IMR-90 (cell line): ENCODE data around the gene CDH23. TPM values are rescaled to one million over a fixed set of nuclear protein-coding genes. Genes with fewer than 3 reads are reported as not detected.

Source experiments
- ATAC-seq: fragments of 200-7000 bp; cut with Tn5 transposase; 2 replicates; pipeline ENCODE4 v1.9.1; 2020; ENCODE audit warnings: low read depth, mild to moderate bottlenecking, moderate library complexity
- BruUV-seq: library from RNA; stranded (reverse); fragments of 400-500 nt; replicated peaks from 2 replicates; lab custom pipeline; 2021; lab: Mats Ljungman, UMichigan
- CTCF ChIA-PET: fragments of 300-600 bp; formaldehyde crosslinking; extraction: SDS; loops from one replicate; lab custom pipeline; 2021; ENCODE audit warnings: antibody characterized with exemption; lab: Yijun Ruan, JAX
- POLR2A ChIA-PET: fragments of 300-600 bp; sonication (Branson Sonifier 250); formaldehyde crosslinking; loops from one replicate; lab custom pipeline; 2022; ENCODE audit warnings: antibody characterized with exemption; ENCODE audit not compliant: unreplicated experiment; lab: Charles Lee
- DNase-seq: peaks from one replicate; pipeline ENCODE4 v3.0.0; 2013
- H2AFZ ChIP-seq: replicated peaks from 2 replicates; pipeline ENCODE3; 2013; ENCODE audit warnings: low read length, mild to moderate bottlenecking; ENCODE audit not compliant: poor library complexity
- H2AK5ac ChIP-seq: 2 replicates; pipeline ENCODE4 v1.6.1; 2013; ENCODE audit warnings: low read depth, low read length, inconsistent platforms
- H2AK9ac ChIP-seq: replicated peaks from 2 replicates; pipeline ENCODE3; 2013; ENCODE audit warnings: mild to moderate bottlenecking, low read depth, low read length, moderate library complexity; ENCODE audit not compliant: poor library complexity
- H2BK120ac ChIP-seq: 2 replicates; pipeline ENCODE4 v1.6.1; 2013; ENCODE audit warnings: low read depth, low read length, inconsistent platforms
- H2BK15ac ChIP-seq: 3 replicates; pipeline ENCODE4 v1.6.1; 2013; ENCODE audit warnings: low read depth, low read length, inconsistent platforms
- H2BK20ac ChIP-seq: 2 replicates; pipeline ENCODE4 v1.6.1; 2013; ENCODE audit warnings: low read depth, mild to moderate bottlenecking, inconsistent platforms, low read length, moderate library complexity
- H2BK5ac ChIP-seq: 2 replicates; pipeline ENCODE4 v1.6.1; 2013; ENCODE audit warnings: mild to moderate bottlenecking, low read depth, low read length, inconsistent platforms; ENCODE audit not compliant: poor library complexity, severe bottlenecking
- H3K14ac ChIP-seq: replicated peaks from 2 replicates; pipeline ENCODE4 v1.6.1; 2013; ENCODE audit warnings: low read depth, low read length, inconsistent platforms
- H3K18ac ChIP-seq: 2 replicates; pipeline ENCODE4 v1.6.1; 2013; ENCODE audit warnings: low read depth, low read length, control low read depth
- H3K23ac ChIP-seq: 2 replicates; pipeline ENCODE4 v1.6.1; 2013; ENCODE audit warnings: low read depth, low read length, inconsistent platforms
- H3K27ac ChIP-seq: 2 replicates; pipeline ENCODE4 v1.5.1; 2013; ENCODE audit warnings: mild to moderate bottlenecking, control low read depth, low read length; ENCODE audit not compliant: insufficient read depth
- H3K27me3 ChIP-seq: 2 replicates; pipeline ENCODE4 v1.6.1; 2013; ENCODE audit warnings: low read length; ENCODE audit not compliant: control insufficient read depth, insufficient read depth
- H3K36me3 ChIP-seq: 2 replicates; pipeline ENCODE4 v1.6.1; 2013; ENCODE audit warnings: low read length, mixed read lengths; ENCODE audit not compliant: control insufficient read depth, insufficient read depth
- H3K4ac ChIP-seq: 2 replicates; pipeline ENCODE4 v1.6.1; 2013; ENCODE audit warnings: low read depth, low read length, inconsistent platforms
- H3K4me1 ChIP-seq: 2 replicates; pipeline ENCODE4 v1.6.1; 2013; ENCODE audit warnings: low read length, mixed read lengths; ENCODE audit not compliant: control insufficient read depth, insufficient read depth
- H3K4me2 ChIP-seq: 2 replicates; pipeline ENCODE4 v1.6.1; 2013; ENCODE audit warnings: low read depth, mild to moderate bottlenecking, control low read depth, low read length, moderate library complexity
- H3K4me3 ChIP-seq: 2 replicates; pipeline ENCODE4 v1.5.1; 2013; ENCODE audit warnings: low read depth, mild to moderate bottlenecking, control low read depth, low read length, moderate library complexity; ENCODE audit not compliant: insufficient read depth
- H3K56ac ChIP-seq: 2 replicates; pipeline ENCODE4 v1.6.1; 2013; ENCODE audit warnings: low read length, inconsistent platforms; ENCODE audit not compliant: insufficient read depth; ENCODE audit errors: extremely low read depth
- H3K79me1 ChIP-seq, 2 experiments: 2 replicates each; pipeline ENCODE4 v1.6.1; 2013; ENCODE audit warnings: low read length in 2 of 2, inconsistent platforms in 1 of 2, low read depth in 1 of 2
- H3K9ac ChIP-seq: 2 replicates; pipeline ENCODE4 v1.6.1; 2013; ENCODE audit warnings: low read depth, low read length, control low read depth
- H3K9me1 ChIP-seq: 2 replicates; pipeline ENCODE4 v1.6.1; 2013; ENCODE audit warnings: low read length, inconsistent platforms; ENCODE audit not compliant: insufficient read depth
- H3K9me3 ChIP-seq: 2 replicates; pipeline ENCODE4 v1.6.1; 2013; ENCODE audit warnings: low read length; ENCODE audit not compliant: control insufficient read depth, insufficient read depth
- H4K20me1 ChIP-seq: 2 replicates; pipeline ENCODE4 v1.6.1; 2013; ENCODE audit warnings: low read length, inconsistent platforms; ENCODE audit not compliant: insufficient read depth
- H4K5ac ChIP-seq: 2 replicates; pipeline ENCODE4 v1.6.1; 2013; ENCODE audit warnings: mild to moderate bottlenecking, low read depth, low read length, control low read depth
- H4K8ac ChIP-seq, 2 experiments: 2 replicates each; pipeline ENCODE4 v1.6.1; 2013; ENCODE audit warnings: low read depth in 2 of 2, low read length in 2 of 2, control low read depth in 1 of 2, inconsistent platforms in 1 of 2
- H4K91ac ChIP-seq: 2 replicates; pipeline ENCODE4 v1.6.1; 2013; ENCODE audit warnings: low read depth, low read length, inconsistent platforms; ENCODE audit not compliant: insufficient read depth
- BHLHE40 ChIP-seq: fragments of 150-350 bp; IDR thresholded peaks from 2 replicates; pipeline ENCODE4 v1.6.1; 2016; ENCODE audit warnings: mild to moderate bottlenecking, low read depth, low read length
- CHD1 ChIP-seq: IDR thresholded peaks from 2 replicates; pipeline ENCODE4 v1.6.1; 2012; ENCODE audit warnings: low read depth, low read length, improper control_type of control experiment
- ELK1 ChIP-seq: fragments of 150-350 bp; IDR thresholded peaks from 2 replicates; pipeline ENCODE4 v1.6.1; 2016; ENCODE audit warnings: low read depth, mild to moderate bottlenecking, low read length, moderate library complexity, borderline replicate concordance
- FOS ChIP-seq: fragments of 150-350 bp; IDR thresholded peaks from 2 replicates; pipeline ENCODE4 v1.6.1; 2016; ENCODE audit warnings: low read depth, low read length
- POLR2A ChIP-seq: IDR thresholded peaks from 2 replicates; pipeline ENCODE4 v1.6.1; 2012; ENCODE audit warnings: mild to moderate bottlenecking, low read depth, low read length
- RCOR1 ChIP-seq: IDR thresholded peaks from 2 replicates; pipeline ENCODE4 v1.6.1; 2012; ENCODE audit warnings: mild to moderate bottlenecking, low read length, improper control_type of control experiment; ENCODE audit not compliant: insufficient replicate concordance
- RFX5 ChIP-seq: IDR thresholded peaks from 2 replicates; pipeline ENCODE4 v1.8.0; 2012; ENCODE audit warnings: low read depth, mild to moderate bottlenecking, low read length, moderate library complexity
- USF2 ChIP-seq: fragments of 150-350 bp; IDR thresholded peaks from 2 replicates; pipeline ENCODE4 v1.6.1; 2017; ENCODE audit warnings: mild to moderate bottlenecking, antibody characterized with exemption, low read length, low read depth
- WGBS, 2 experiments: methylation state at CpG; one replicate each; pipeline versions ENCODE4 v1.1.5 to v1.1.7; 2013; ENCODE audit warnings: missing lambda C conversion rate in 2 of 2; ENCODE audit not compliant: insufficient read length in 1 of 2; ENCODE audit errors: extremely low coverage in 2 of 2; 5-methylcytosine and 5-hydroxymethylcytosine counted together
- dilution Hi-C: fragments of 300-500 bp; cut with HindIII; formaldehyde crosslinking; loops from one replicate; pipeline ENCODE4 v1.14.3; 2018; ENCODE audit warnings: low sequenced_read_pairs; ENCODE audit not compliant: unreplicated experiment
- in situ Hi-C: fragments of 300-500 bp; cut with MboI; formaldehyde crosslinking; loops from 3 replicates; pipeline ENCODE4 v1.14.3; 2019; ENCODE audit warnings: low sequenced_read_pairs, inconsistent platforms, mixed read lengths
- intact Hi-C: fragments of 100-400 bp; cut with micrococcal nuclease; formaldehyde crosslinking; loops from 2 replicates; pipeline ENCODE4 v1.10.0; 2022
- polyA plus RNA-seq, 3 experiments: library from polyadenylated mRNA; depleted of rRNA; stranded (reverse); fragments of >200 nt; gene quantifications; 2 replicates each; pipeline ENCODE4 v1.2.3, GENCODE V29; 2012; ENCODE audit warnings: low replicate concordance in 1 of 3
- total RNA-seq: library from RNA; depleted of rRNA; stranded (reverse); fragments of >200 nt; gene quantifications from 2 replicates; pipeline ENCODE4 v1.2.3, GENCODE V29; 2012

Gene CDH23
- total and polyA plus RNA-seq, 2 of the 4 experiments (the other 2 are of a cell fraction), result under 0.01 to 0.03 TPM

GRCh38 chr10:71666639-71667386 lies 270.1 kb downstream of the CDH23 start:
- H3K4me2 ChIP-seq, result no peak overlapping the region
- H4K91ac ChIP-seq, result no peak overlapping the region
- no peak overlapping the region for H2AK9ac ChIP-seq
- H3K79me1 ChIP-seq, result no peaks in the 10 kb centered on the region
- no peak overlapping the region for H3K14ac ChIP-seq
- no peak overlapping the region for H4K5ac ChIP-seq
- H3K27ac ChIP-seq, result no peak overlapping the region
- H3K18ac ChIP-seq, result no peak overlapping the region
- dilution Hi-C loops, result no loop called here
- H2BK15ac ChIP-seq, result no peak overlapping the region
- no peak overlapping the region for H2AK5ac ChIP-seq
- no peaks in the 10 kb centered on the region for H3K9me1 ChIP-seq
- H3K9me3 ChIP-seq, result no peaks in the 10 kb centered on the region
- H3K4me3 ChIP-seq, result no peak overlapping the region
- no peak overlapping the region for H2AFZ ChIP-seq
- peaks cover 43% of the 10 kb centered on the region for H3K27me3 ChIP-seq
- H3K56ac ChIP-seq, result no peak overlapping the region
- ChIA-PET CTCF (no interaction called here), POLR2A (no interaction called here)
- H4K8ac ChIP-seq, result no peak overlapping the region
- no peak overlapping the region for H2BK5ac ChIP-seq
- no peaks in the 10 kb centered on the region for H3K4me1 ChIP-seq
- H2BK120ac ChIP-seq, result no peak overlapping the region
- no peak overlapping the region for H3K4ac ChIP-seq
- no peak overlapping the region for H2BK20ac ChIP-seq
- TF ChIP-seq CHD1, result no peak
- no peak for TF ChIP-seq FOS
- TF ChIP-seq ELK1, result no peak
- no peak for TF ChIP-seq USF2
- TF ChIP-seq POLR2A, result no peak
- TF ChIP-seq RCOR1, result no peak
- TF ChIP-seq RFX5, result no peak
- no peak for TF ChIP-seq BHLHE40
- BruUV-seq, result no TSS peak
- no CpG with 5 or more reads among the region's 18 CpGs for WGBS, 2 experiments
- H3K23ac ChIP-seq, result no peak overlapping the region
- no peak overlapping the region for H3K9ac ChIP-seq
- ATAC-seq (no peak), DNase-seq (no peak)
- no peaks in the 10 kb centered on the region for H3K36me3 ChIP-seq
- H4K20me1 ChIP-seq, result no peaks in the 10 kb centered on the region
- intact Hi-C loops, result no loop called here
- in situ Hi-C loops, result no loop called here
